ENCODE data around the gene PICALM. TPM values are rescaled to one million over a fixed set of nuclear protein-coding genes. Genes with fewer than 3 reads are reported as not detected.
A peak's percentile ranks its signal among the peaks of the same experiment; 100 is the strongest.

PICALM gene
- total RNA-seq = 100 to 1,000 TPM; 166 to 286 TPM

DNA sequence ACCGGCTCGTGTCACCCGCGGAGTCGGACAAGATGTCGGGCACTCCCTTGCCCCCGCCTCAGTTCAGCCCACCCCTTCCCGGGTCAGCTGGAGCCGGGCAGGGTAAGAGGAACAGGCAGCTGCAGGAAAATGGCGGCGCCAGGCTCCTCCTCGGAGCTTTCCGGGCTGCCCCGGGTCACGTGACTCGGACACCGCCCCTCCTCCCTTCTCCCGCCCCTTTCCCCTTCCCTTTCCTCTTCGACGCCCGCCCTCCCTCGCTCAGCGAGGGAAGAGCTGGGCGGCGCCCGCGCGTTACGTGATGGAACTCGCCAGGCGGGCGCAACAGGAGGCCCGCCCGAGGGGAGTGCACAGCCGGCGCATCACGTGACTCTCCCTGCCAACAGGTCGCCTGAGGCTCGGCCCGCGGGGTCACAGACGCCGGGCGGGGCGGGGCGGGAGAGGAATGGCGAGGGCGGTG, at the start of gene PICALM:
Gene PICALM, minus strand, starts transcription at position 134 of the 457 bp plus-strand sequence. CDS start 304 bp downstream, outside the sequence.
- peak within 1 kb of the TSS; percentile 76 to 95 for H3K4me3 ChIP-seq
- H3K27ac ChIP-seq = peak within 1 kb of the TSS; percentile 96
- H3K27me3 ChIP-seq = no peaks in the 10 kb centered on the region
- H3K9me3 ChIP-seq = no peaks in the 10 kb centered on the region
- no peaks in the 10 kb centered on the region for H3K36me3 ChIP-seq
- peak; percentile 98 for DNase-seq (ENCODE audit: low spot score)
- H3K4me1 ChIP-seq = peaks cover 0 to 39% of the 10 kb centered on the region in 2 donors
- TF ChIP-seq, protein P1, sequence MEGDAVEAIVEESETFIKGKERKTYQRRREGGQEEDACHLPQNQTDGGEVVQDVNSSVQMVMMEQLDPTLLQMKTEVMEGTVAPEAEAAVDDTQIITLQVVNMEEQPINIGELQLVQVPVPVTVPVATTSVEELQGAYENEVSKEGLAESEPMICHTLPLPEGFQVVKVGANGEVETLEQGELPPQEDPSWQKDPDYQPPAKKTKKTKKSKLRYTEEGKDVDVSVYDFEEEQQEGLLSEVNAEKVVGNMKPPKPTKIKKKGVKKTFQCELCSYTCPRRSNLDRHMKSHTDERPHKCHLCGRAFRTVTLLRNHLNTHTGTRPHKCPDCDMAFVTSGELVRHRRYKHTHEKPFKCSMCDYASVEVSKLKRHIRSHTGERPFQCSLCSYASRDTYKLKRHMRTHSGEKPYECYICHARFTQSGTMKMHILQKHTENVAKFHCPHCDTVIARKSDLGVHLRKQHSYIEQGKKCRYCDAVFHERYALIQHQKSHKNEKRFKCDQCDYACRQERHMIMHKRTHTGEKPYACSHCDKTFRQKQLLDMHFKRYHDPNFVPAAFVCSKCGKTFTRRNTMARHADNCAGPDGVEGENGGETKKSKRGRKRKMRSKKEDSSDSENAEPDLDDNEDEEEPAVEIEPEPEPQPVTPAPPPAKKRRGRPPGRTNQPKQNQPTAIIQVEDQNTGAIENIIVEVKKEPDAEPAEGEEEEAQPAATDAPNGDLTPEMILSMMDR (IDR thresholded peaks at IDR 0.05) = peak in 1 of 2 donors; percentile 34

GRCh38 chr11:86118253-86118652, 49.4 kb upstream of the PICALM start:
- H3K27ac ChIP-seq = peak overlapping the region in 1 of 2 donors; percentile 28
- H3K4me3 ChIP-seq = no peak overlapping the region
- no peaks in the 10 kb centered on the region for H3K9me3 ChIP-seq
- DNase-seq (ENCODE audit: low spot score) = no peak
- TF ChIP-seq, protein P1 (IDR thresholded peaks at IDR 0.05) = no peak
- no peaks in the 10 kb centered on the region for H3K27me3 ChIP-seq
- H3K4me1 ChIP-seq = peaks cover 0 to 4% of the 10 kb centered on the region in 2 donors
- no peaks in the 10 kb centered on the region for H3K36me3 ChIP-seq

GRCh38 chr11:86117712-86118063, 48.8 kb upstream of the PICALM start:
- Histone ChIP-seq H3K9me3 (no peaks in the 10 kb centered on the region), H3K27ac (no peak overlapping the region), H3K4me3 (no peak overlapping the region), H3K4me1 (peaks cover 0 to 4% of the 10 kb centered on the region in 2 donors), H3K36me3 (no peaks in the 10 kb centered on the region), H3K27me3 (no peaks in the 10 kb centered on the region)
- no peak for DNase-seq (ENCODE audit: low spot score)
- TF ChIP-seq, protein P1 (IDR thresholded peaks at IDR 0.05) = no peak

DNA sequence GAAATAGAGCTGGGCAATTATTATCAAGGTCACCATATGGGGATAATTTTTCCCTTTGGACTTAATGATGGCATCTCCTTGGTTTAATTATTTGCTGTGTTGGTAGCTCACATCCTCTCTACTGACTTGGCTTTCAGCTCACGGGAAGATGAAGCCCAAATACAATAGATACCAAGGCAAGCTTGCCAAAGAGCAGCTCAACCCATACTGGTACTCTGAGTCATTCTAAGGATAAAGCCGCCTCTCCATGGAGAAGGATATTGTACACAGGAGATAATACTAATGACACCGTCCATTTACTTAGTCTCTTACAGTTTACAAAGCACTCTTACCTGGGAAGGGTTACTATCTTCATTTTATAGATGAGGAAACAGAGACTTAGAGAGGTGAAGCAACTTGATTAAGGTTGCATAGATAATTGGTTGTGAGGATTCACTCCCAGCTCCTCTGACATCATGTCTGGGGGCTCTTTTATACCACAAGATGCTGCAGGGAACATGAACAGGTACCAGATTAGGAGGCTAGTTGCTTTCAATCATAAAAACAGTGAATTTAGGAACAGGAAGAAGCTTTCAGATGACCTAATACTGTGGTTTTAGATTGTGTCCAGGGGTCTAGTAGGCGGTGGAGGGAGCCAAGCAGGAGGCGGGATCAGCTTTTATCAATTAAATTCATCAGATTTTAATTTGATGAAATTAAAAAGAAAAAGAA, 48.3 kb upstream of the PICALM start:
- H3K36me3 ChIP-seq = no peaks in the 10 kb centered on the region
- no peaks in the 10 kb centered on the region for H3K9me3 ChIP-seq
- no peaks in the 10 kb centered on the region for H3K27me3 ChIP-seq
- TF ChIP-seq, protein P1 (IDR thresholded peaks at IDR 0.05) = no peak
- no peak overlapping the region for H3K4me3 ChIP-seq
- DNase-seq (ENCODE audit: low spot score) = no peak
- peaks cover 0 to 4% of the 10 kb centered on the region in 2 donors for H3K4me1 ChIP-seq
- H3K27ac ChIP-seq = no peak overlapping the region

DNA sequence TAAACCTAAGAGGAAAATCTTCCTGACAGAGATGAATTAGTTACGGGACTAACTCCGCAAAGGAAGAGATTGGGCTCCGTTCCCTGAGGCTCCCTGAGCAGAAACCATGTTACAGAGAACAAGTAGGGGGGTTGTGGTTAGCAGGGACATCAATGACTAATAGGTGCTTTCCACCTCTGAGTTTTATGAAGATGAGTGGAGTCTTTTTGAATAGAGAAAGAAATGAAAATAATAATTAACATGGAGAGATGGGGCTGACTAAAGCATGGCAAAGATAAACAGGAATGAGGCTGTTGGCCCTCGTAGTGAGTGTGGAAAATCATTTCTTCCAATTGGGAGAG, 47.5 kb upstream of the PICALM start:
- Histone ChIP-seq H3K27ac (no peak overlapping the region), H3K4me1 (peaks cover 0 to 4% of the 10 kb centered on the region in 2 donors), H3K4me3 (no peak overlapping the region), H3K27me3 (no peaks in the 10 kb centered on the region), H3K9me3 (no peaks in the 10 kb centered on the region), H3K36me3 (no peaks in the 10 kb centered on the region)
- TF ChIP-seq, protein P1 (IDR thresholded peaks at IDR 0.05) = no peak
- DNase-seq (ENCODE audit: low spot score) = no peak

Measured in right atrium auricular region (tissue), 2 donors.